NCI-H446 (cell line): ENCODE results near the gene OR1J2.
"Not testable (repeated sequence)": the region's sequence is repeated elsewhere in the genome, so short reads cannot be mapped to it uniquely, and the experiment has no call there.

Source experiments
- DNase-seq, 2 experiments: peaks; one replicate each; lab custom pipeline; 2025; lab: John Stamatoyannopoulos, UW

OR1J2 gene, protein sequence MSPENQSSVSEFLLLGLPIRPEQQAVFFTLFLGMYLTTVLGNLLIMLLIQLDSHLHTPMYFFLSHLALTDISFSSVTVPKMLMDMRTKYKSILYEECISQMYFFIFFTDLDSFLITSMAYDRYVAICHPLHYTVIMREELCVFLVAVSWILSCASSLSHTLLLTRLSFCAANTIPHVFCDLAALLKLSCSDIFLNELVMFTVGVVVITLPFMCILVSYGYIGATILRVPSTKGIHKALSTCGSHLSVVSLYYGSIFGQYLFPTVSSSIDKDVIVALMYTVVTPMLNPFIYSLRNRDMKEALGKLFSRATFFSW

DNA sequence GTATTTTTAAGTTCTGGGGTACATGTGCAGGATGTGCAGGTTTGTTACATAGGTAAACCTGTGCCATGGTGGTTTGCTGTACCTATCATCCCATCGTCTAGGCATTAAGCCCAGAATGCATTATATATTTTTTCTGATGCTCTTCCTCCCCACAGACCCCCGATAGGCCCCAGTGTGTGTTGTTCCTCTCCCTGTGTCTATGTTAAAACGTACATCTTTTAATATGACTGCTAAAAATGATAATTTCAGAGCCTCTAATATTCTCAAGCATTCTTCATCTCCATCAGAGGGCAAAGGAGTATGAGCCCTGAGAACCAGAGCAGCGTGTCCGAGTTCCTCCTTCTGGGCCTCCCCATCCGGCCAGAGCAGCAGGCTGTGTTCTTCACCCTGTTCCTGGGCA is at the start of gene OR1J2:
OR1J2 (plus strand) TSS at position 301 of the 400 bp plus-strand sequence; CDS start at position 301, 0 bp downstream.
- no peak for DNase-seq

DNA sequence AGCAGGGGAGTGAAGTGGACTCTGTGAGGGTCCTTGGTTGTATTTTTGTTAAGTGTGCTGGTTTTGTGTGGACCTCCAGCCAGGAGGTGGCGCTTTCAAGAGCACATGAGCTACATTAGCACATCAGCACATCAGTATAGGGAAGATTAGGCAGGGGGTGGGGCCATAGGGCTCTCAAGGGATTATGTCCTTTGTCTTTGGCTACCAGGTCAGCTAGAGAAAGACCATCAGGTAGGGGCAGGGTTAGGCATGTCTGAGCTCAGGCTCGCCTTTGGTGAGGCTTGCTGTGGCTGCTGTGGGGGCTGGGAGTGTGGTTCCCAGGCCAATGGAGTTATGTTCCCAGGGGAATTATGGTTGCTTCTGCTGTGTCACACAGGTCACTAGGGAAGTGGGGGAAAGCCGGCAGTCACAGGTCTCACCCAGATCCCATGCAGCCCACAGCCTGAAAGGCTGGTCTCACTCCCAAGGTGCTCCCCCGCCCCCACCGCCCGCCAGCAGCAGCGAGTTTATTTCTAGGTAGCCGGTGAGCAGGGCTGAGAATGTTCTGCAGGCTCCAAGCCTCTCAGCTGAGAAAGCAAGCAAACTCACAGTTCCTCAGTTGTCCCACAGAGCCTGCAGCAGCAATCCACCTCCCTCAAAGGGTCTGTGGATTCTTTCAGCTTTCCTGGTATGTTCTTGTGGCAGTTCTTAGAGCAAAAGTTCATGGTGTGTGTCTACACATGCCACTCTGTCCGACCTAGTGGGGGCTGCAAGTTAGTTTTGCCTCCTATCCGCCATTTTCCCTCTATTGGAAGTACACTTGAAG is 46.6 kb upstream of the OR1J2 start:
- peak in 1 of 2 experiments; percentile 2 for DNase-seq

DNA sequence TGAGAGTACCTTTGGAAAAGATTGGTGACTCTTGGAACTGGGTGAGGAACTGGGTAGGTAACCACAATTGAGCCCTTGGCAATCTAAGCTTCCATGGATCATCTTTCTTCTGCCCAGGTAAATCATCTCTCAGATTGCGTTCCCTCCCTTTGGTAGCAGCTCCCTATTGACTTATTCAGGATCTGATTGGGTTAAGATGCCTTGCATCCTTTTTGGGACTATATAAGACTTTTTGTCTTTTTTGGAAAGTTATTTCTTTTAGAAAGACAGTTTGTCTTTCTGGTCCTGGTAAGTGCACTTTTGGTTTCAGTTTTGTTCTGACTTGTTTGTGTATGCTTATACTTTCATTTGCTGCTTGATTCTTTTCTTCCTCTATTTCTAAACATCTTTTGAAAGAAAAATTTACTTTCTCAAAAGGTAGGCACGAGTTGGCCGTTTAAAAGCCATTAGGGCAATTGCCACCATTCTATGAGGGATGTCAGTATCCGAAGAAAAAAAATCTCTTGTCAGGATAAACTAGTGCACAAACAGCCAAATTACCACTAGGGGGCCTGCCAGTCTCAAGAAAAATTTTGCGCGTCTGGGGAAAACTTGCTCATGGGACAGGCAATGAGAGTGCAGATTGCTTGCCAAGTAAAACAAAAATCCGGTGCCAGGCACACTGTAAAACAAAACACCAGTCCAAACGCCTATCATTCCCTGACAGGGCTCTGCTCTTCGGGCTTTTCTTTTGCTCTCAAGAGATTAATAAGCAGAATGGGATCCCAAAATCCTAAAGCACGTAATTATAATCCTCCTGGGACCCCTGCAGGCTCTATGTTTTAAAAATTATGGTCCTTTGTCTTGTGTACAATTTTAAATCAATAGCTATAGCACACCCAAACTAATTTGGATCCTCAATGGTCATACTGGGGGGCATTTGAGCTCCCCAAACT is 45.7 kb upstream of the OR1J2 start:
- peak; percentile 33 to 82 for DNase-seq

DNA sequence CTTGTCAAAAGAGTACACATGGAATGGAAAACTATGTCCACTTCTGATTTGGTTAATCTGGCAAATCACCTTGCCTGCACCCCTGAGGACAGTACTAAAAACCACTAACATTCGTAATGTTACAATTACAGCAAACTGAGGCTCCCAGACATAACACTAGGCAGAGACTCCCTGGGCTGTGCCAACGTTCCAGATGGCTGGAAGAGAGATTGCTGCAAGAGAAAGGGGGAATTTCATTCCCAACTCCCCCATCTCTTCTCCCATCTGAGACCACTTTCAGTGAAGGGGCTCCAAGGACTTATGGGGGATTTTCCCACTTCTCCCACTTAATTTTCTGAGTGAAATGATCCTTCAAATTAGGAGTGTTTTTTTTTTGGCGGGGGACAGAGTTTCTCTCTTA is 44.1 kb upstream of the OR1J2 start:
- no peak for DNase-seq

DNA sequence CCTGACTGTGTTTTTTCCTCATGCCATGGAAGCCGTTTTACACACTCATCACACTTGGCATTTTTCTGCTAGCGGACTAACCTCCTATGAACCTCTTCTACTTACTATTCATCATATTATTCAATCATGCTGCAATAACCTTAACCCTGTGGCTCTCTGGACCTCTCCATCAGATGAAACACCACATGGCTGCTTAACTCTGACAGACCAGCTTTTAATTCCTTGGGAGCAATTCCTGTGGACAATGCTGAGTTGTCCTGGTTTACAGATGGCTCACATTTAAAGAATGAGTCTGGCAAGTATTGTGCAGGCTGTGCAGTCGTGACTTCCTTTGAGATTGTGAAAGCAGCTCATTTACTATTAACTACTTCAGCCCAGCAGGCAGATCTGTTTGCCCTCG is 41.9 kb upstream of the OR1J2 start:
- DNase-seq, result no peak

DNA sequence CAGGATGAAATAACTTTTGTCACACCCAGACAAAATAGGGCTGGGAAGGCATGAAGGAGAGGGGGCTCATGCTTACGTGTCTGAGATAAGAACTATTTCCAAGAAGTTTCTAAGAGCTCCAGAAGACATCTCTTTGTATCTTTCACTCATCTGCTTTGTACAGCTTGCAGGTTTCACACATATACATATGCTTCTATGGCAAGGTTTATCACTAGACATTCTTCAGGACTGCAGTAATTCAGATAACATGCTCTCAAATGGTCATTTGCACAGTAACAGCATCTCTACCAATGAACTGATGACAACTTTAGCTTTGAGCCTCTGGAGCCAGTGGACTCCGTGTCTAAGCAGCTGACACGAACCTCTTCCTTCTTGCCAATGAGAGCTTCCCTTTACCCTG is 36.0 kb upstream of the OR1J2 start:
- DNase-seq, result no peak

DNA sequence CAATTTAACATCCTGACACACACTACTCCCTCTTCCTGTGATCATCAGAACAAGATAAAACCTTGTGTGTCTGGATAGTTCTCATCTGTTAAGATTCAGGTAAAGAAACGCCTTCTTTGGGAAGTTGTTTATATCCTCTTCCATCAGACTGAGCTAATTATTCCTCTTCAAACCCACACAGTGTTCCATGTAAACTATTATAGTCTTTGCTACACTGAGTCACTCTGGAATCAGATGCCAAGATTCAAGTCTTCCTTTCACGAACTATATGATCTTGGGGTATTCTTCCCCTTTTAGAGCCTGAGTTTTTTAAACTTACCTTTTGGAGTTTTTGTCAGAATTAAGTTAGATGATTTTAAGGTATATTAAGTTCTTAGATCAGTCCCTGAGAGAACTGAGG is 34.9 kb upstream of the OR1J2 start:
- DNase-seq, result no peak

DNA sequence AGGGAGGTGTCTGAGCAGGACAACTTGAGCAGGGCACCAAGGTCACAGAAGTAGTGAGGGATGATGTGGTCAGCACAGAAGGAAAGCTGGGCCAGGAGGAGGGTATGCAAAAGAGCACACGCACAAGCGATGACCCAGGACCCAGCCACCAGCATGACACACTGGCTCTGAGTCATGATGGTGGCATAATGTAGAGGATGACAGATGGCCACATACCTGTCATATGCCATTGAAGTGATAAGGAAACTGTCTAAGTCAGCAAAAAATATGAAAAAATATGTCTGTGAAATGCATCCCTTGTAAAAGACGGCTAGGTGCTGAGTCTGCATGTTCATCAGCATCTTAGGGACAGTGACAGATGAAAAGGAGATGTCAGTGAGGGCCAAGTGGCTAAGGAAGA is 33.3 kb upstream of the OR1J2 start:
- no peak for DNase-seq

DNA sequence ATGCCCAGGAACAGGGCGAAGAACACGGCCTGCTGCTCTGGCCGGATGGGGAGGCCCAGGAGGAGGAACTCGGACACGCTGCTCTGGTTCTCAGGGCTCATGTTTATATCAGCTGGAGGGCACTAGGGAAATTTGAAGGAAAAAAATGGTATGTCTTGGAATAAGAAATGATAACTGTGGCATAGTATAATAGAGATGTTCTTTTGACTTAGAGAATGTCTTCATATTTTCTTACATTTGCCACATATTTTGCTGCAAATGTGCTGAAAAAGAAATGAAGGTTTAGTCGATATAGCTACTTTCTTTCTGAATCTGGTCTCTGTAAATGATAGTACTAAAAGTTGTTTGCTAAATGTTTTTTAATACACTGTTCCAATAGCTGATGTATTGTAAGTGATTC is 32.8 kb upstream of the OR1J2 start, which contains the start of gene OR1J1:
OR1J1 (minus strand) TSS at position 101 of the 400 bp plus-strand sequence; CDS start at position 101, 0 bp downstream.
- no peak for DNase-seq

DNA sequence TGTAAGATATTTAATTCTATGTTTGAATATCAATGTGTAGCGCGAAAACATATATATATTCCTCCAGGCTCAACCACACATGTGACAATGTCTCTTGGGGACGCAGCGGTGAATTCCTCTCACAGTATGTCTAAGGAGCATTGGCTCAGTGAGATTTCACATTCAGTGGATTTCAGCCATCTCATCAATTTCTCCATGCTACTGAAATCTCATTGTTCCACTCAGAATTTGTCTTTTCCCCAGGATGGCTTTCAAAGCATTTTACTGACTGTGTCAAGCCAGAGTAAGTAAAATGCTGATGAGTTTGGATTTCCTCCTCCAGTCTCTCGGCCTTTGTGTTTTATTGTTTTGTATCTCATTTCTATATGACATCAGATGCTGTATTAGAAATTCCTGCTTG is 31.5 kb upstream of the OR1J2 start:
- DNase-seq, result no peak

DNA sequence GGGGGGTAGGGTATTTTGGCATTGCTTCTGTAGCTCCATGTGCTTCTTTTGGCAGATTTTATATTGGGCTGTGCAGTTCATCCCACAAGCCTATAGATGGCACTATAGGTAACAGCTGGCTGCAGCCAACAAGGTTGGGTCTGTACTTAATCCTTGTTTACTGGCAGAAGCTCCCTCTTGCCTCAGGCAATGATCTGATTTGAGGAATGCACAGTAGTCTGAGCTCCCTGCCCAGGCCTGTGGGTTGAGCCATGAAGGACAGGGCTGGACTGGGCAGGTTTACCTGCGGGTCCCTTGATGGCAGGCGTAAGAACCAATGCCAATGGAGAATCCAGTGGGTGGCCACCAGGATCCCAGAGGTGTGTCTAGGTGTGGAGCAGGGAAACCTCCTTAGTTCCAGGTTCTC is 11.7 kb upstream of the OR1J2 start:
- peak in 1 of 2 experiments; percentile 24 for DNase-seq

DNA sequence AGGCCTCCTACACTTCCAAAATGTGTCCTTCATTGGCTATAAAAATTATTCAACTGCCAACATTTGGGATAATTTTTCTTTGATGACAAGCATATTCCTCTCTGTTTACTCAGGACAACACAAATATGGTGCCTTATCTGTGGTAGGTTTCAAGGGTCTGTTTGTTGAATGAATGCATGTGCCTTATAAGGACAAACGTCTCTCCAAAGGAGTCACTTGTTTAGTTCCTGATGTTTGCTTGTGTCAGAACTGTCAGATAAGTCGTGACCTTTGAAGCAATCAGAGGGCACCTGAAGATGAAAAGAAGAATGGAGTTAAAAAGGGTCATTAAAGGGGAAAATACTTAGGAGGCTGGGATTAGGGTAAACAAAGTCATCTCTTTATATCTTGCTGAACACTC is 3.6 kb upstream of the OR1J2 start:
- DNase-seq, result no peak

DNA sequence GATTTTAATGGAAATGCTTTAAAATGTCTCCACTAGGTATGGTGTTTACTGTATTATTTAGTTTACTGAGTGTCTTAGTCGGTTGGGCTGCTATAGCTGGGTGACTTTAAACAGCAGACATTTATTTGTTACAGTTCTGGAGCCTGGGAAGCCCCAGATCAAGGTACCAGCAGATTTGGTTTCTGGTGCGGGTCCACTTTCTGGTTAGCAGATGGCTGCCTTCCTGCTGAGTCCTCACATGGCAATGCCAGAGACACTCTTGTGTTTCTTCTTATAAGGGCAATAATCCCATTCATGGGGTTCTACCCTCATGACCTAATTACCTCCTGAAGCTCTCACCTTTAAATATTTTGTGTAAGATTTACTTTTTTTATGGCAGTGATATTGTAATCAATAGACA is 7.6 kb downstream of the OR1J2 start:
- no peak for DNase-seq

DNA sequence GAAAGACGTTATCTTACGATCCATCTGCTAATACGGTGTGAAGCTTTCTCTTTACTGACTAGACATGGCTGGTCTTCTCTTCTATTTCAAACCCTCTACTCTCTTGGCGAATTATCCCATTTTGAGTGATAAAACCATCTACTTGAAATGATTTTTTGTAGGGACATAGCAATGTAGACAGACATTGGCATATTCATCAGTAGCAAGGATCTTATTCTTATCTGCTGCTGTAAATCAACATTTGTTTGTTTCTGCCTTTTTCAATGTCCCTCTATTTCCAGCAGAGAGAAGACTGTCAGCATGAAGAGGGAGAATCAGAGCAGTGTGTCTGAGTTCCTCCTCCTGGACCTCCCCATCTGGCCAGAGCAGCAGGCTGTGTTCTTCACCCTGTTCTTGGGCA is 8.2 kb downstream of the OR1J2 start, which contains the start of gene OR1J4:
OR1J4 (plus strand) TSS at position 301 of the 400 bp plus-strand sequence; CDS start at position 301, 0 bp downstream.
- DNase-seq, result no peak

DNA sequence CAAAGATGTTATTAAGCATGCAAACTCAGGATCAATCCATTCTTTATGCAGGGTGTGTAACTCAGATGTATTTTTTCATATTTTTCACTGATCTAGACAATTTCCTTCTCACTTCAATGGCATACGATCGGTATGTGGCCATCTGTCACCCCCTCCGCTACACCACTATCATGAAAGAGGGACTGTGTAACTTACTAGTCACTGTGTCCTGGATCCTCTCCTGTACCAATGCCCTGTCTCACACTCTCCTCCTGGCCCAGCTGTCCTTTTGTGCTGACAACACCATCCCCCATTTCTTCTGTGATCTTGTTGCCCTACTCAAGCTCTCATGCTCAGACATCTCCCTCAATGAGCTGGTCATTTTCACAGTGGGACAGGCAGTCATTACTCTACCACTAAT is 8.8 kb downstream of the OR1J2 start:
- DNase-seq, result no peak

DNA sequence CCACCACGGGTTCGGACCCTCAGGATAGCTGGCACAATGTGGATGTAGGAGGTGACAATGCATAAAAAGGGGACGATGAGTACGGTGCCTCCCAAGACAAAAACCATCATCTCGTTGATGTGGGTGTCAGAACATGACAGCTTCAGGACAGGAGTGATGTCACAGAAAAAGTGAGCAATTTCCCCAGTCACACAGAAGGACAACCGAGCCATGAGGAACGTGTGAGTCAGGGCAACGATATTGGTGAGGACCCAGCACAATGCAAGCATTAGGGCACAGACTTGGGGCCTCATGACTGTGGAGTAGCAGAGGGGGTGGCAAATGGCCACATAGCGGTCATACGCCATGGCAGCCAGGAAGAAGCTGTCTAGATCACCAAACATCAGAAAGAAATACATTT is 16.0 kb downstream of the OR1J2 start:
- no peak for DNase-seq

DNA sequence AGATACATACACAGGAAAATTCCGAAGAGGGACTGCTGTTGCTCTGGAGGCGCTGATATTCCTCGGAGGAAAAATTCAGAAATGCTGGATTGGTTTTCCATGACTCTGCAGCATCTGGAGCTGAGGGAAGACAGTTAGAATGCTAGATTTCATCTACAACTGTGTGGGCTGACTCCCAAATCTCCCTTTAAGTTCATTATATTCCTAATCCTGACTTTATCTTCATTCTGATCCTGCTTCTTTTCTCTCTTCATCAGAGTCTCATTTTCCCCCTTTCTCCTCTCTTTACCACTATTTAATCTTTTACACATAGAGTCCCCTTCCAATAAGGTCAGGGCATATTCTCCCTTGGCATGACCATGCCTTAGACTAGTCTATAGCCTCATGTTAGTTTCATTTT is 16.6 kb downstream of the OR1J2 start, which contains the start of gene OR1N1:
OR1N1 (minus strand) TSS at position 101 of the 400 bp plus-strand sequence; CDS start at position 101, 0 bp downstream.
- DNase-seq, result no peak

DNA sequence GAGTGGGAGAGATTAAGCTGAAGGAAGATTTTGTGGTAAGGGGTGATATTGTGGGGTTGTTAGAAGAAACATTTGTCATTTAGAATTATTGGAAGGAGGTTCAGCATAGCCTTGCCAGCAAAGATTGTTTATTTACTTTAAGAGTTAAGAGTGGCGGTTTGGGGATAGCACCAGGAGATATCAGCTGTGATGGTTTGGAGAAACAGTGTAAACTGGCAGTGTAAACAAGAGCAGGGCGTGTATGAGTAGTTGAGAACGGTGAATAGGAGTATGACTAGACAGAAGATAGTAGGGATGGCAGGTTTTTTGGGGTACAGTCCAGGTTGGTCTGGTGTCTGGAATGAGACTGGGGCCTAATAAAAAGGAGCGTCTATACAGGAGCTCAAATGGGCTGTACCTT is 20.6 kb downstream of the OR1J2 start:
- not testable (repeated sequence) for DNase-seq

DNA sequence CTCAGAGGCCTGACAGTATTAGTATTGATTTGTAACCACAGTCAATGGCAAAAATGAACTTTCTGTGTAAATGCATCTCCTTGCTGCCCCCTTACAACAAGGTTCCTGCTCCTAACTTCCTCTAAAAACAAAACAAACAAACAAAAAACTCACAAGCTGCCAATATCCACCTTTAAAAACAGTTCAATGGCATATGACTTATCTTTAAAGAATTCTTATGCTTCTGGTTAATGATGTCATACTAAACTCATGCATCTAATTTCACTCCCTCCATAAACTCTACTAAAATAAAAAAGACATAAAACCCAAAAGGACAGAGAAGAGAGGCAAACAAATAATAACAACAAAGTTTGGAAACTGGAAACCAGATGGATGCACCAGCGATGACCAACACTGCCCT is 25.5 kb downstream of the OR1J2 start:
- DNase-seq, result no peak

DNA sequence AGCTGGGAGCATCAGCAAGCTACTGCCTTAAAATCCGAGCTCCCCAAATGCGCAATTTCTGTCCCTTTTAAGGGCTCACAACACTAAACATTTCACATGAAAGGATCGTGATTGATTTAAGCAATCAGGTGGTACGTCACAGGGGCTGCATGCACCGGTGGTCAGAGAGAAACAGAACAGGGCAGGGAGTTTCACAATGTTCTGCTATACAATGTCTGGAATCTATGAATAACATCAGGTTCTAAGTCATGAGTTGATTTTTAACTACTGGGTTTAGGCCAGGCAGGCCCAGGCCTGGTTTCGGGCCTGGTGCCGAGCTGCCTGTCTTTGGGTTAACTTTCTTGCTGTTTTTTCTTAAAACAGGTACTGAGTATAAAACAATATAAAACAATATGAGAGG is 26.5 kb downstream of the OR1J2 start:
- not testable (repeated sequence) for DNase-seq

DNA sequence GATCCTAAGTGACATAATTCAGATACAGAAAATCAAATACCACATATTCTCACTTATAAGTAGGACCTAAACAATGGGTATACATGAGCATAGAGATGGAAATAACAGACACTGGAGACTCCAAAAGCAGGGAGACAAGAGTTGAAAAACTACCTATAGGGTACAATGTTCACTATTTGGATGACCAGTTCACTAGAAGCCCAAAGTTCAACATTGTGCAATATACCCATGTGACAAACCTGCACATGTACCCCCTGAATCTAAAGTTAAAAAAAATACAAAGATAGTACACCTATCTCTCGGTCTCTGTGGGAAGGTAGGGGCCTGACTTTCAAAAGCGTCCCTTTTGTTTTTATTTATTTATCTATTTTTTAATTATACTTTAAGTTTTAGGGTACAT is 28.2 kb downstream of the OR1J2 start:
- DNase-seq, result no peak

DNA sequence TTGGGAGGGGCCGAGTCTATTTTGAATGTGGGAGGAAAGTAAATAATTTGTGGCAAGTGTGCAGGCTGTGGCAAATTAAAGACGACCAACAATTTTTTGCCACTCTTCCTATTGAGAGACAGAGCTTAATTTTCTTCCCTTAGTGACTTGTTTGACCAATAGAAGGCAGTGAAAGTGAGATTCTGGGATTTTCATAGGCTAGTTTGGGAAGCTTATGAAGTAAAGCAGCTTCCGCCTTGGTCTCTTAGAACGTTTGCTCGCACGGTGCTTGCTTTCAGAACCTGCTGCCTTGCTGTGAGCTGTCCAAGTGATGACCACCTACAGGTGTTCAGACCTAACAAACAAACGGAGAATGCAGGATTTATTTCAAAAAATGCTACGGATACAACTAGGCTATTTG is 35.6 kb downstream of the OR1J2 start:
- no peak for DNase-seq
